NCI-H146 treated with DMSO at 0.1 percent for 48 hours (cell line): ENCODE results near the gene ATP1A2.

Experiments used
- DNase-seq: peaks from one replicate; lab custom pipeline; 2025; ENCODE audit not compliant: unreplicated experiment; lab: John Stamatoyannopoulos, UW

Gene ATP1A2

DNA sequence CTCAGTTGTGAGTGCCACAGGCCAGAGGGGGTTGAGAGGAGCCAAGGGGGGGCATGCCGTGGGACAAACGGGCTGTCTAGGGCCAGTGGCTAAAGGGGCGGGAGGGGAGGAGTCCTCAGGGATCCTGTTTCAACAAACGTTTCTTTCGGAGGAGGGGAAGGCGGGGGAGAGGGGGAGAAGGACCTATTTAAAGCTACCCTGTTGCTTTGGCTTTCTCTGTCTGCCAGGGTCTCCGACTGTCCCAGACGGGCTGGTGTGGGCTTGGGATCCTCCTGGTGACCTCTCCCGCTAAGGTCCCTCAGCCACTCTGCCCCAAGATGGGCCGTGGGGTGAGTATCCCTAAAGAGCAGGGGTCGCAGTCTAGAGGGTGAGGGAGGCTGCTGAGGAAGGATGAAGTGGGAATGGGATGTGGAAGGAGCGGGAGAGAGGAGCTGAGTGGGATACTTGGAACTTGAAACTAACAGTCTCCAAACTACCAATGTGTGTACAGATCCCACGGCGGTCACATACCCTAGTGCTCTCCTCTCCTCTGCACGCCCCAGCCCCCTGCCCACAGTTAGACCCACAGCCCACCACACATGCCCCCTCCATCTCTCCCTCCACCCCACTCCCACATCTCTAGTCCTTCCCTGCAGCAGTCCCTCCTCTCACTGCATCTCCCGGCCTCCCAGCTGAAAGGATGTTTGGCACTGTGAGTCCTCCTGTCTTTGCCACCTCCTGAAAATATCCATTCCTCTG, at the start of gene ATP1A2:
Gene ATP1A2 (plus strand): TSS at position 215 of the 738 bp plus-strand sequence. CDS start 103 bp downstream, at position 318.
- no peak for DNase-seq

DNA sequence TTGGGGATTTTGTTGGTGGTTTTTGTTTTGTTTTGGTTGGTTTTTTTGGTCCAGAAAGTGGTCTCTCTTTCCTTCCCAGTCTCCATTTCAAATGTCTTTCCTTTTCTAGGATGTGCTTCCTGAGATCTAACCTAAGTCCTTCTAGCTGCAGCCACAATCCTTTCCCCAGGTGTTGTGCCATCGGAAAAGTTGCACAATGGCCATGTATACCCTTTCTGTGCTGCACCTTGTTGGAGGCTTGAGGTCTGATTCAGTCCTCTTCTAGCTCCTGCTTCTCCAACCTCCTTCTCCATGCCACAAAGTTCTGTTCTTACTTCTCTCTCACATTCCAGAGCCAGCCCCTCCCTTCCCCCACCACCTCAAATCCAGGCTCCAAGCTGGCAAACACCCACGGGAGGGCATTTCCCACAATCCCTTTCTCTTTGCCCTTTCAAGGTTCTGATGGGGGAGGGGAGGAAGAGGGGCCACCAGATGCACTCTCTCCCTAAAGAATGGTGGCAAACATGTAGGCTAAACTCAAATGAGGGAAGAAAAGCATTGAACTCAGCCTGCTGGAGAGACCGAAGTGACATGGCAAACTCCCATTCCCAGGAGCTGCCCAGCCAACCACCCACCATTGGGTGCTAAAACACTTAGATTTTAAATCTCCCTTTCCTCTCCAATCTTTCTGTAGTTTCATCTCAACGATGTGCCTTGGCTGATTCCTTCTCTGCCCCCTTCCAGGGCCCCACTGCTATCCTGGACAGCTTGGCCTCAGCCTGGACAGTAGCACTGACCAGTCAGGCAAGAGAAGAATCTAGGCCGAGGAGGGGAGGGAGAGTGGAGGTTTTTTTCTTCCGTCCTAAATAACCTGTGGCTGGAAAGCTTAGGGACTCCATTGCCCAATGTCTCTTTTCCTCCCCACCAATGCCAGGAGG, 48.5 kb upstream of the ATP1A2 start:
- no peak for DNase-seq

DNA sequence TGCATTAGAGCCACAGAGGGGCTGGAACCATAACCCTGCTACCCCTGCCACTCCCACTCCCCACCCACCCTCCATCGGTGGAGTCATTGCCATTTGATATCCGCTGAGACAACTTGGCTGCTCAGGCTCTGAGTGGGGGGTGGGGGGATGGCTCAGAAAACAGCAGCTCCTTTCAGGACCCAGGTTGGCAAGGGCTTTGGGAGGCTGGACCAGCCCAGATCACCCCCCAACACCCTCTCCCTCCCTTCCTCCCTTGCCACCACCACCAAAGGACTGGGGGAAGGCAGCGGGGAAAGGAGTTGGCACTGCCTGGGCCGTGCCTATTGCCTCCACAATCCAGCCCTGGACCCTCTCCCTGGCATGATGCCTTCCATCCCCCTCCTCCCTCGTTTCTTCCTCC, 47.3 kb upstream of the ATP1A2 start:
- no peak for DNase-seq

DNA sequence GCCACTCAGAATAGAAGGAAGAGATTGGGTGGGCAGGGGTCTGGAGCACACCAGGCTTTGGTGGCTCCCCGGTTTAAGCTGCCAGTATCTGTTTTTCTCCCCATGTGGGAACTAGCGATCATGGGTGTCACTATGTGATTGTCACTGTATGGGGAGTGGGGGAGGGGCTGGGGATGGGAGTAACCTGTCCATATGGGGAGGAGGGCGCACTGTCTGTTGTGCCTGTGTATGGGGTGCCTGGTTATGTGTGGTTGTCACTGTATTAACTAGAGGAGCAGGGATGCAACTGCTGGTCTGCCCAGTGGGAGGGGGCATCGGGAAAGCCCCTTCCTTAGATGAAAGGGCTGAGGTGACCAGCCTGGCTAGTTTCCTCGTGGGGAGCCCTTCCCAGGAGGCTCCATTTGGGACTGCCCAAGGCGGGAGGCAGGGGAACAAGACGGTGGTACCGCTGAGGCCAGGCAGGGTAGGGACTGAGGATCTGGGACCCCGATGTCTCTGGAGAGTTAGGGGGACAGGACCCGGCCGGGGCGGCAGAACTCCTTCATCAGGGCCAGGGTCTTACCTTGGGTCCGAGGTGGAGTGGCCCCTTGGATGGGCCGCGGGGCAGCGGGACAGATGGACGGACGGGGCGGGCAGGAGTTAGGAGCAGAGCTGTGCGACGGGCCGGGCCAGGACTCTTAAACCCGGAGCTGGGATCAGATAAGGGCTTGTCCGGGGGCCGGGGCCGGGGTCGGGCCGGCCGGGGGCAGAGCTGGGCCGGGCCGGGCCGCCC, 45.9 kb upstream of the ATP1A2 start, which contains the start of gene KCNJ10:
Gene KCNJ10 (minus strand): TSS at position 701 of the 772 bp plus-strand sequence. CDS start 27,628 bp downstream, outside the sequence.
- no peak for DNase-seq

DNA sequence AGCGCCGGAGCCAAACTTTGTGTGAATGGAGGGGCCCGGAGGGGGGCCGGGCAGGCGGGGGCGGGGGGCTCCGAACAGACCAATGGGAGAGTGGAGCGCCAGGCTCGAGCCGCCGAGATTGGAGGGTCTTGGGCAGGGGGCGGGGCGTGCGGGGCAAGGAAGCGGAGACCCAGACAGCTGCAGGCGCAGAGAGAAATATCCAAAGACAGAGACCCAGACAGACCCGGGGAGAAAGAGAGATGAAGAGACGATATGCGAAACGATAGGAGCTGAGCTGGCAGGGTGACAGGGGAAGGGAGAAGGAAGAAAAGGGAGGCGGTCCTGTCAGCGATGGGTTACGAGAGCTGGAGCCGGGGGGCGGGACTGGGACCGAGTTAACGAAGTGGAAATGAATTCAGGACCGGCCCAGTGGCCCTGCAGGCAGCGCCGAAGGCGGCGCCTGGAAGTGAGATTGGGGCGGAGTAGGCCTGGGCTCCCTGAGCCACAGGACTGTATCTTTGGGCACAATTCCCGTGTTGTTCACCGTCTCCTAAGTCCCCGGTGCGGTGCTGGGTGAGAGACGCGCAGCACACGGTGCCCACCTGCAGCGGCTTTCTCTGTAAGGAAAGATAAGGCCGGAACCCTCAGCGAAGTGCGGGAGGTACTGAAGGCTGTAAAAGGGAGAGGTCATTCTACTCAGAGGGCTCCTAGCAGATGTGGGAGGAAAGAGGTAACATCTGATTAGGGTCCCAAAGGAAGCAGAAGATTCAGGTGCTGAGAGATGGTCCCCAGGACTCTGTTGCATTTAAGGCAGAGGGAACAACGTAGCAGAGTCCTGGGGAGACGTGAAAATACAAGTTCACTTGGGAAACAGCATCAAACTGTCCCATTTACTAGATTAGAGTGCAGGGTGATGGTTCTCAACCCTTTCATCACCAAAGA, 45.1 kb upstream of the ATP1A2 start:
- DNase-seq = no peak

DNA sequence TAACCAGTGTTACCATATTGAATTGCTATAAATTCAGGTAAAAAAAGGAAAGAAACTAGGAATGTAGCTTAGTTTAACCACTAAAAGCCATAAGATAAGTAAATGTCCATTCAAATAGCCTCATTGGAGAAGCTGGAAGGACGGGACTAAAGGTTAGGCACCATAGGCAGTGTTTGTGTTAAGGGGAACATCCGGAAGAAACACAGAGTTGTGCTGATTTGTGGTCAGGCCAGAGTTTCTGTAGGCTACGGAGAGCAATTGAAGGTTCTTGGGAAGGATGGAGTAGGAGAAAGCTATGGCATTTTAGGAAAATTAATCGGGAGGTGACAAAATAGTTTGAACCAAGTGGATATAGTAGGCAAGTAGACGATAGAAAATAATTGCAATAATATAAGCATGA, 44.3 kb upstream of the ATP1A2 start:
- no peak for DNase-seq

DNA sequence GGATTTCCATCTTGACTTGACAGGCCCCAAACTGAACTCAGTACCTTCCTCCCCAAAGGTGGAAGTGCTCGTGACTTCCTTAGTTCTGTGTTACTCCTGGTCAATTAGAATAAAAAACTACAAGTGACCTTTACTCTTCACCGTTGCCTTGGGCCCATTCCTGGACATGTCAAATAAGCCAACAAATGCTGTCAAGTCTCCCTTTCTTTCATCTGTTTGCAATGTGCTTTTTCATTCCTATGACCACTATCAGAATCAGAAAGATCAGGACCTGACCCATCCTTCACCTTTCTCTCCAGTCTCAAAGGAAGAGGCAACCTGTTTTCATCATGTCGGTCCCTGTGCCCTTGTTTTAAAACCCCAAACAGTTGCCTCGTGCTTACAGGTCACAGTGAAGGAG, 40.7 kb upstream of the ATP1A2 start:
- no peak for DNase-seq

DNA sequence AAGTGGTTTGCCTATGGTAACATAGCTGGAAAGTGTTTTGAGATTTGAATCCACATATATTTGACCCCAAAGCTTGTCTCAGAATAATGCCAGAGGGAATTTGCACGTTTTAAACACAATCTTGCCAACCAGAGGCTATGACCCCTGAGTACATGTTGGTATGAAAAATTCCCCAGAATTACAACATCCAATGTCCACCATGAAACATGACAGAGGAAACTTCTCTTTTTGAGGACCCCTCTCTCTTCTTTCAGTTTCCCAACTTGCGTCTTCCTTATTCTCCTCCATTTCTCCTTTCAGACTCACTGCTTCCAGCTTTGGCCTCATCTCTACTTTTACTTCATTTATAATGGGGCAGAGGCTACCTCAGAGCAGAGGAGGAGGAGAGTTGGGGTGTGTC, 39.7 kb upstream of the ATP1A2 start:
- DNase-seq = no peak

DNA sequence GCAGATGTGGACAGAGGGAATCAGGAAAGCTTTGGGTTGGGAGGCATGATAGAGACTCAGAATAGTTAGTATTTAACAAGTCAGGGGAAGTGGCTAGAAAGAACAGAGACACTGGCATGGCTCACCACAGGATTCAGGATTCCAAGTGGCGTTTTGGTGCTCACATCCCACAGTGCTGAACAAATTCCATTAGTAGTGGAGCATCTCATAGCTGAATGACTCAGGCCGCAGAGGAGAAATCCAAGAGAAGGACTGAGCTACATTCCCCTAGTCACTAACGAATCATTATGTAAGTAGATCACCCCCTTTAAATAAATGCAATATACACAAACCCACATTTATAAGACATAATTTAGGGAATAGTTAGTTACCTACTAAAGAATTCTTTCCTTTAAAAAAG, 39.3 kb upstream of the ATP1A2 start:
- DNase-seq = no peak

DNA sequence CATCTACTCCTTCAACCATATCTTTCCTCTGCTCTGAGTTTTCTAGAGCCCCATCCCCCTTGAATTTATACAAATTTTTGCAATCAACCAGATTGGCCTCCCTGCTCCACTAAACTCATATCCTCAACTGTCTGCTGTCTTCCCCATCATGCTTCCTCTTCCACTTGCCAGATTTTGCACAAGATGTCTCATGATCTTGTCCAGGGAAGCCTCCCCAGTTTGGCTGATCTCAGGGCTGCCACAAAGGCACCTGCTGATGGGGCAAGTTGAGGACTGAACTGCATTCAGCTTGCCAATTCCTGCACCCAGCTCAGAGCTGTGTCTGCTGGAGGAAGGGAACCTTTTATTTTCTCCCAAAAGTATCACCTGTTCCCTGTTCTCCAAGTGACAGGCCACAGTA, 38.1 kb upstream of the ATP1A2 start:
- DNase-seq = no peak

DNA sequence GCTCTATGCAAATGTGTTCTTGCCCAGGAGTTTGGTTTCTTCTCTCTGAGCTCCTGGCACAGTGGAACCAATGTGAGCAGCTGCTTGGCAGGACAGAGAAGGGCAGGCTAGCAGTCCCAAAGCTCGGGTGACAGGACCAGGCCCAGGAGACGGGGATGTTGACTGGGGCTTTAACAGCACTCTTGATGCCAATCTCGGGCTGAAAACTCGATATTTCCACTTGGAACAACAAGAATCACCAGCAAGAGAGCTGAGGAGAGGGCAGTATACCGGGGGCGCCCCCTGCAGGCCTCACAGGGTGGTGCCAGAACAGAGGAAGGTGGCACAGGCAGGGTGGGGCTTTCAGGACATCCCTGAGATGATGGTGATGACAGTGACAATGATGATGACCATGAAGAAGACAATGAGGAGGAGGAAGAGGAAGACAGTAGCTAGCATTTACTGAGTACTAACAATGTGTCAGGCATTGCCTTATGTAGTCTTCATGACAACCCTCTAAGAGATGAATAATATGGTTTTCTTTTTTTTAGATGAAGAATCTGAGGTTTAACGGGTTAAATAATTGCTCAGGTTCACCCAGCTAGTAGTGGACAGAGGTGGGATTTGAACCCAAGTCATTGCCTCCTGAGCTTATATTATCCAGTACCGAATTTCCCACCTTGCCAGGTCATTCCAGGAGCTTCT, 36.9 kb upstream of the ATP1A2 start:
- DNase-seq = peak; percentile 9

DNA sequence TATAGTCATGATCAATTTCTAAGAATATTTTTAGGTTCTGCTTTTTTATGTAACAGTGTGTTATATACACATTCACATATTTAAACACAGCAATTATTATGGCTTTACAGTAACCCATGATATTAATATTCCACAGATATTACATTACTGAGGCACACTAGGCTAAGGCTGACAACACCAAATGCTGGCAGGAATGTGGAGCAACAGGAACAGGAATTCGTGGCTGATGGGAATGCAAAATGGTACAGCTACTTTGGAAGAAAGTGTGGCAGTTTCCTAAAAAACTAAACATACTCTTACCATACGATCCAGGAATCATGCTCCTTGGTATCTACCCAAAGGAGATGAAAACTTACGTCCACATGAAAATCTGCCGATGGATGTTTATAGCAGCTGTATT, 36.1 kb upstream of the ATP1A2 start:
- no peak for DNase-seq

DNA sequence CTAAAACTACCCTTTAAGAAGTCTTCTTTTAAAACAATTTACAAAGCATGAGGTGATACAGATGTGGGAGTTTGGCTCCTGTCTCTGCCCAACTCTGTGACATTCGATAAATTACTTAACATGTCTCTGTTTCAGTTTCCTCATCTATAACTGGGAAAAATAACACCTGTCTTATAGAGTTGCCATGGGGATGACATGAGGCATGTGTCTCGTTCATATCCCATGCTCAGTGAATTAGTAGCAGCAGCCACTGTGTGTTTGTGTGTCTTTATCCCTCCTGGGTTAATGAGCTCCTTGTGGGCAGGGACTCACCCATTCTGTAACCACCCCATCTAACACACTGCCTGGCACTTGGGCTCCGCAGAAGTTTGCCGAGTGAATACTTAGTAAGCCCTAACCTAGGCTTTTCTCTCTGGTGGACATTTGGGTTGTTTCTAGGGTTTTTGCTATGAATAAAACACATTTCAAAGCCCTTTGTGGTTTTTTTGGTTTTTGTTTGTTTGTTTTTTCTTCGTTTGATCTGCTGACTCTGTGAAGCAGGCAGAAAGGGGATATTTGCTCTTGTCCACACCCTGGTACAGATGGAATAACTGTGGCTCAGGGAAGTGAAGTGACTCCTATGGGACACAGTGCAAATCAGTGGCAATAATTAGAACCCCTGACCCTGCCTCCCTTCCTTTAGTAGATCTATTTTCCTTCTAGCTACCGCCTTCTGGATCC, 35.0 kb upstream of the ATP1A2 start:
- DNase-seq = no peak

DNA sequence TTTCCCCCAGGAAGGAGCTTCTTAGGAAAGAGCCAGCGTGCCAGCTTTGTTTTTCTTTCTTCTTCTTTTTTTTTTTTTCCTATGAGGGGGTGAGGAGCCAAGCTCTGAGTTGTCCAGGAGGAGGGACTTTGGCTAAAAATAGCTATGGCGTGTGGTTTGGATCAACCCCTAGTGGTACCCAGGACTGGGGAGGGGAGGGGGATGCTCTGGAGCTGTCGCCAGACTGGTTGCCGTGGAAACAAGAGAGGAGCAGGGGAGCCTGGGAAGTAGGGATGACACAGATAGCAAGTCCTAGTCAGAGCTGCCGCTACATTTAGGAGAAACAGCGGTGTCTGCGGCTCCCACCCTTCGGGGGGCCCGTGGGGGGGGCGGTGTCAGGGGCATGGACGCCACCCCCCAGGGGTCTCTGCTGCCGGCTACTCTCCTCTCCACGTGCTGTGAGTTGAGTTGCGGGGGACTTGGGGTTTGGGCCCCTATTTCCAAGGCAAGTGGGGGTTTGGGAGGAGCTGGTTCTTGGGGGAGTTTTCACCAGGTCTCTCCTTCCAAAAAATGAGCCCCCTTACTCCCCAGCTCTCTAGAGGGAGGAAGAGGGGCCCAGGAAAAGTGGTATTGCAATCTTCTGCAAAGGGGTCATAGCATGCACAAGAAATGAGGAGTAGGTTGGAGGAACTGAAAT, 34.2 kb upstream of the ATP1A2 start, which contains the start of gene KCNJ9:
Gene KCNJ9 (plus strand): TSS at position 278 of the 676 bp plus-strand sequence. CDS start 2,493 bp downstream, outside the sequence.
- DNase-seq = no peak

DNA sequence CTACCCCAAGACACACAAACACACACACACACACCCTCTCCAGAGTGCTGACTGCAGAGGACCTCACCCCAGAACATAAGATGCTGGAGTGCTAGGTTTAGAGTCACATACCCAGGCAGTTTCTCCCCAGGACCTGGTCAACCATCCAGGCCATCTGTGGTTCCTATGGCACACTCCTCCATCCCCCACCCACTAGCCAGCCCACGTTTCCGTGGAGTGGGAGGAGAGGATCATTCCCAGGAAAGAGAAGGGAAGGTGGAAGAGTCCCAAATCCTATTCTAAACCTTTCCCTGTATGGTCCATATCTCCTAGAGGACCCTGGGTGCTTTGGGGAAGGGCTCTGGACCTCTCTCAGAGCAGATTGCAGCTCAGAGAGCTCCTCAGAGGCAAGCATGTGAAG, 33.1 kb upstream of the ATP1A2 start:
- DNase-seq = no peak

DNA sequence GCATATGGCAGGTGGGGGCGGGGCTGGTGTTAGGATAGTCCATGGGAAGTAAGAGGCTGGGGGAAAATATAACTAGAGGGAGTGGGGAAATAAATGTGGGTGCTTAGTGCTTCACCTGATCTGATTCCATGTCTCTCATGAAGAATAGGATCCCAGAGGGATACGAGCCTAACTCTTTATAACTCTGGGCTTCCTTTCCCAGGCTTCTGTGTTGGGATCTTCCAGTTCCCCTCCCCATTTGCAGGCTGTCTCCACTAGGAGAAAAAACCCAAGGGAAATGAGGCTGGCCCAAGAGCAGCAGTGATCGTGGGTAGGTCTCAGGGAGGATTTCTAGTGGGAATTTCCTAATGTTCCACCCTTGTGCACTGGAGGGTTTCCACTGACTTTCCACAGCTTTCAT, 32.6 kb upstream of the ATP1A2 start:
- DNase-seq = no peak

DNA sequence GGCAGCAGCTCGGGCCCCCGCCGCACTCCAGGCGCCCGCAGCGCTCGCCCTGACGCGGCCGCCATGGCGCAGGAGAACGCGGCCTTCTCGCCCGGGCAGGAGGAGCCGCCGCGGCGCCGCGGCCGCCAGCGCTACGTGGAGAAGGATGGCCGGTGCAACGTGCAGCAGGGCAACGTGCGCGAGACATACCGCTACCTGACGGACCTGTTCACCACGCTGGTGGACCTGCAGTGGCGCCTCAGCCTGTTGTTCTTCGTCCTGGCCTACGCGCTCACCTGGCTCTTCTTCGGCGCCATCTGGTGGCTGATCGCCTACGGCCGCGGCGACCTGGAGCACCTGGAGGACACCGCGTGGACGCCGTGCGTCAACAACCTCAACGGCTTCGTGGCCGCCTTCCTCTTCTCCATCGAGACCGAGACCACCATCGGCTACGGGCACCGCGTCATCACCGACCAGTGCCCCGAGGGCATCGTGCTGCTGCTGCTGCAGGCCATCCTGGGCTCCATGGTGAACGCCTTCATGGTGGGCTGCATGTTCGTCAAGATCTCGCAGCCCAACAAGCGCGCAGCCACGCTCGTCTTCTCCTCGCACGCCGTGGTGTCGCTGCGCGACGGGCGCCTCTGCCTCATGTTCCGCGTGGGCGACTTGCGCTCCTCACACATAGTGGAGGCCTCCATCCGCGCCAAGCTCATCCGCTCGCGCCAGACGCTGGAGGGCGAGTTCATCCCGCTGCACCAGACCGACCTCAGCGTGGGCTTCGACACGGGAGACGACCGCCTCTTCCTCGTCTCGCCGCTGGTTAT, 31.4 kb upstream of the ATP1A2 start:
- peak; percentile 54 for DNase-seq
